Adrenal gland (tissue), 12 donors: ENCODE results near the gene TANC1. TPM values are rescaled to one million over a fixed set of nuclear protein-coding genes. Genes with fewer than 3 reads are reported as not detected.

Experiments
- DNase-seq, 7 donors: peaks; one replicate each; pipeline ENCODE4 v3.0.0-alpha.2; 2019 to 2020
- H3K27ac ChIP-seq, 5 donors: fragments of 200-600 bp; sonication (generic) in 4 of 5; 1 replicate in 3 of 5; 2 replicates in 2 of 5; pipeline versions ENCODE4 v1.5.1 to v1.8.0; 2016 to 2020; ENCODE audit warnings: mild to moderate bottlenecking in 1 of 5
- H3K27me3 ChIP-seq: fragments of 200-600 bp; 2 replicates; pipeline ENCODE4 v1.8.0; 2021
- H3K36me3 ChIP-seq, 2 donors: fragments of 200-600 bp; replicated peaks in 1 of 2; 1 replicate in 1 of 2; 2 replicates in 1 of 2; pipeline versions ENCODE4 v1.5.1 to v1.8.0; 2018 to 2022
- H3K4me1 ChIP-seq, 2 donors: fragments of 200-600 bp; replicated peaks in 1 of 2; 1 replicate in 1 of 2; 2 replicates in 1 of 2; pipeline versions ENCODE4 v1.5.1 to v1.8.0; 2018 to 2021
- H3K4me3 ChIP-seq, 4 donors: fragments of 200-600 bp; sonication (generic) in 3 of 4; one replicate each; pipeline ENCODE4 v1.5.1; 2016 to 2018
- H3K9me3 ChIP-seq, 3 donors: fragments of 200-600 bp; sonication (generic) in 1 of 3; replicated peaks in 1 of 3; 1 replicate in 2 of 3; 2 replicates in 1 of 3; pipeline versions ENCODE4 v1.5.1 to v1.8.0; 2016 to 2021
- CTCF ChIP-seq, 6 experiments: fragments of 450-650 bp in 4 of 6; fragments of 200-600 bp in 2 of 6; sonication (generic) in 1 of 6; IDR thresholded peaks; 1 replicate in 5 of 6; 2 replicates in 1 of 6; pipeline versions ENCODE4 v1.5.1 to v1.8.0; 2016 to 2021; ENCODE audit warnings: antibody characterized with exemption in 6 of 6, mild to moderate bottlenecking in 2 of 6, moderate library complexity in 1 of 6
- POLR2A ChIP-seq, 2 donors: fragments of 450-650 bp; IDR thresholded peaks; one replicate each; pipeline ENCODE4 v1.6.1; 2017; ENCODE audit warnings: antibody characterized with exemption in 2 of 2, mild to moderate bottlenecking in 2 of 2, moderate library complexity in 1 of 2
- WGBS, 4 donors: extraction: QIAGEN DNeasy Blood & Tissue Kit in 2 of 4; methylation state at CpG; one replicate each; pipeline versions ENCODE4 v1.1.5 to v1.1.7; 2013 to 2017; 5-methylcytosine and 5-hydroxymethylcytosine counted together
- intact Hi-C, 2 donors: fragments of 100-400 bp; cut with DNase I; formaldehyde crosslinking; loops; one replicate each; pipeline versions ENCODE4 v1.14.1 to v1.15.0; 2022 to 2023
- polyA plus RNA-seq, 3 donors: library from polyadenylated mRNA; stranded (reverse); fragments of 200-250 nt in 2 of 3; fragments of 350-450 nt in 1 of 3; fragmentation: Illumina TruSeq in 1 of 3; extraction: RNeasy Lipid Tissue Mini Kit (QIAGEN cat#74804) in 1 of 3; gene quantifications; one replicate each; pipeline ENCODE4 v1.2.3, GENCODE V29; 2013 to 2014
- total RNA-seq, 9 donors: library from RNA; depleted of rRNA in 4 of 9; stranded (reverse); fragments of >200 nt in 4 of 9; fragments of 120-200 nt in 1 of 9; fragmentation: NEBNext Ultra II Directional in 1 of 9; extraction: Animal tissue kit (Norgen Biotek cat#: 25700) in 1 of 9; gene quantifications; one replicate each; pipeline versions ENCODE4 v1.1.0 to v1.2.4, GENCODE V29; 2013 to 2023
- donor health status: healthy with polysubstance abuse.
- donor health status: Bipolar disorder and iron deficiency.
- donor health status: DM: yes; HTN: yes; CAD: no.
- donor health status: DM: no; HTN: no; CAD: no.
- donor health status: DM: no; HTN: no; CAD: no.
- donor health status: DM: yes; HTN: yes; CAD: no.

Gene TANC1
- total and polyA plus RNA-seq, 12 donors = 14.1 to 53.3 (median 24.8) TPM

GRCh38 chr2:159052157-159052601, 83.7 kb downstream of the TANC1 start:
- intact Hi-C loops = no loop called here
- TF ChIP-seq POLR2A (IDR thresholded peaks at IDR 0.05) (no peak), CTCF (IDR thresholded peaks at IDR 0.05) (no peak)
- H3K27ac ChIP-seq = no peak overlapping the region
- peaks cover 0 to 27% of the 10 kb centered on the region in 2 donors for H3K4me1 ChIP-seq
- no peaks in the 10 kb centered on the region for H3K27me3 ChIP-seq
- DNase-seq = no peak
- 76 to 87% (median 84%) methylated on average over 5 of the region's 5 CpGs for WGBS, 4 donors
- H3K9me3 ChIP-seq = no peaks in the 10 kb centered on the region
- H3K36me3 ChIP-seq = no peaks in the 10 kb centered on the region
- no peak overlapping the region for H3K4me3 ChIP-seq

- no peak for DNase-seq
- Histone ChIP-seq H3K4me1 (peaks cover 0 to 22% of the 10 kb centered on the region in 2 donors), H3K9me3 (no peaks in the 10 kb centered on the region), H3K27me3 (no peaks in the 10 kb centered on the region), H3K36me3 (no peaks in the 10 kb centered on the region), H3K4me3 (no peak overlapping the region), H3K27ac (no peak overlapping the region)
- WGBS, 4 donors = 61 to 70% (median 68%) methylated on average over 3 of the region's 3 CpGs
- no peak for TF ChIP-seq POLR2A (IDR thresholded peaks at IDR 0.05)
- TF ChIP-seq CTCF (IDR thresholded peaks at IDR 0.05) = no peak
- intact Hi-C loops = no loop called here
Measured at GRCh38 chr2:159053161-159054031, 85.0 kb downstream of the TANC1 start.

- Histone ChIP-seq H3K4me1 (peaks cover 0 to 22% of the 10 kb centered on the region in 2 donors), H3K4me3 (no peak overlapping the region), H3K27ac (no peak overlapping the region), H3K36me3 (no peaks in the 10 kb centered on the region), H3K9me3 (no peaks in the 10 kb centered on the region), H3K27me3 (no peaks in the 10 kb centered on the region)
- WGBS, 4 donors = 81 to 91% (median 87%) methylated on average over 3 of the region's 3 CpGs
- TF ChIP-seq POLR2A (IDR thresholded peaks at IDR 0.05) (no peak), CTCF (IDR thresholded peaks at IDR 0.05) (no peak)
- no peak for DNase-seq
- intact Hi-C loops = no loop called here
Measured at GRCh38 chr2:159054032-159054334, 85.5 kb downstream of the TANC1 start.

GRCh38 chr2:159054985-159055384, 86.5 kb downstream of the TANC1 start:
- H3K27me3 ChIP-seq = no peaks in the 10 kb centered on the region
- H3K36me3 ChIP-seq = no peaks in the 10 kb centered on the region
- 88 to 94% (median 90%) methylated on average over 4 of the region's 4 CpGs for WGBS, 4 donors
- intact Hi-C loops = no loop called here
- H3K9me3 ChIP-seq = no peaks in the 10 kb centered on the region
- peaks cover 0 to 22% of the 10 kb centered on the region in 2 donors for H3K4me1 ChIP-seq
- H3K4me3 ChIP-seq = no peak overlapping the region
- no peak for TF ChIP-seq POLR2A (IDR thresholded peaks at IDR 0.05)
- no peak for TF ChIP-seq CTCF (IDR thresholded peaks at IDR 0.05)
- no peak for DNase-seq
- no peak overlapping the region for H3K27ac ChIP-seq
